GM21381 (cell line): Measurements from ENCODE around the gene IQSEC1.

Source experiments
- ATAC-seq: cut with Tn5 transposase; IDR thresholded peaks from one replicate; pipeline ENCODE4 v1.9.1; 2021; ENCODE audit warnings: mild to moderate bottlenecking, moderate library complexity; ENCODE audit not compliant: unreplicated experiment

Gene IQSEC1

DNA sequence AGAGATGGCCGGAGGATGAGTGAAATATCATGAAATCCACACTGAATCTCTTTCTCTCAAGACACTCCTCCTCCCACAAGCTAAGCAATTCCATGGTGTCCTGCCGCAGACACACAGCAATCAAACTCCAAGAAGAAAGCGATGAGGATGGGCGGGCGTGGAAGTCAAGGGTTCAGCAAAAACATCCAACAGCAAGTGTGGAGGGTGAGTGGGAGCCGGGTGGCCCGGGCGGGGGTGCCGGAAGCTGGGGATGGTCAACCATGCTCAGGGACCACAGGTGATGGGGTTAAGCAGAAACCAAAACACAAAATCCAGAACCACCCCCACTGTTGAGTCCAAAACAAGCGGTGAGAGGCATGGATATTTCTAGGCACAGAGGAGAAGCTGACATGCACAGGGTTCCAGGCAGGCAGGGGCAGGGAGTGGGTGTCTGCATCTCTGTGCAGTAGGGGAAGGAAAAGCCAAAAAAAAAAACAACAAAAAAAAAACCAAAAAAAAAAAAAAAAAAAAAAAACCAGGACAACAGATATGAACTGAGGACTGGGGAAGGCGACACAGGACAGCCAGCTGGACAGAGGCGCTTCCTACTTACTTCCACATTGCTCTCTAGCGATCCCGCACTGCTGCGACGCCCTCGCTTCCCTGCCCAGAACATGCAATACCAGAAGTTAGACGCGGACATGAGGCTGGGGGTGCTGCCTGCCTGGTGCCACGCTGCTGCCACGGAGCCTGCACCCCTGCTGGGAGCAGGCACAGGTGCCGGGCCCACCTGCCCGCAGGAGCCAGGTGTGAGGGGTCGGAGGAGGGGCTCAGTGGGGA, 170.8 kb downstream of the IQSEC1 start:
- ATAC-seq, result no peak

DNA sequence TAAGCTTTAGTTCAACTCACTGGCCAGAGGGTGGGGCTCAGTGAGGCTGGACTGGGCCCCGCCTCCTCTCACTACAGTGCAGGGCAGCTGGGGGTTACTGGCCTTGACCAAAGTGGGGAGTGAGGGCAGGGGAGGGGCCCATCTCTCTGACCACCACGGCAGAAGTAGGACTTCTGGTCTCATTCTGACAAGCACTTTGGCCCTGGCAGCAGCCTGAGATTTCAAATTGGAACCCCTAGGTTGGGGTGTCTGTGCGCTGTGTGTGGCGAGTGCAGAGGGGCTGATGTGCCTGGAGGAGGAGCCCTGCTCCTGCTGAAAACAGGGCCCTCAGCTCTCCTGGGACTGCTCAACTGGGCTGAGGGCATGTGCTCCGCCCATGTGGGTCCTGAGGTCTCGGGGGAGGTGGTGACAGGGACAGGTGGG, 171.6 kb downstream of the IQSEC1 start:
- no peak for ATAC-seq

GRCh38 chr3:12900885-12901411, 172.3 kb downstream of the IQSEC1 start:
- no peak for ATAC-seq

GRCh38 chr3:12898965-12899755, 174.1 kb downstream of the IQSEC1 start:
- ATAC-seq, result no peak

GRCh38 chr3:12898290-12898964, 174.8 kb downstream of the IQSEC1 start:
- no peak for ATAC-seq

DNA sequence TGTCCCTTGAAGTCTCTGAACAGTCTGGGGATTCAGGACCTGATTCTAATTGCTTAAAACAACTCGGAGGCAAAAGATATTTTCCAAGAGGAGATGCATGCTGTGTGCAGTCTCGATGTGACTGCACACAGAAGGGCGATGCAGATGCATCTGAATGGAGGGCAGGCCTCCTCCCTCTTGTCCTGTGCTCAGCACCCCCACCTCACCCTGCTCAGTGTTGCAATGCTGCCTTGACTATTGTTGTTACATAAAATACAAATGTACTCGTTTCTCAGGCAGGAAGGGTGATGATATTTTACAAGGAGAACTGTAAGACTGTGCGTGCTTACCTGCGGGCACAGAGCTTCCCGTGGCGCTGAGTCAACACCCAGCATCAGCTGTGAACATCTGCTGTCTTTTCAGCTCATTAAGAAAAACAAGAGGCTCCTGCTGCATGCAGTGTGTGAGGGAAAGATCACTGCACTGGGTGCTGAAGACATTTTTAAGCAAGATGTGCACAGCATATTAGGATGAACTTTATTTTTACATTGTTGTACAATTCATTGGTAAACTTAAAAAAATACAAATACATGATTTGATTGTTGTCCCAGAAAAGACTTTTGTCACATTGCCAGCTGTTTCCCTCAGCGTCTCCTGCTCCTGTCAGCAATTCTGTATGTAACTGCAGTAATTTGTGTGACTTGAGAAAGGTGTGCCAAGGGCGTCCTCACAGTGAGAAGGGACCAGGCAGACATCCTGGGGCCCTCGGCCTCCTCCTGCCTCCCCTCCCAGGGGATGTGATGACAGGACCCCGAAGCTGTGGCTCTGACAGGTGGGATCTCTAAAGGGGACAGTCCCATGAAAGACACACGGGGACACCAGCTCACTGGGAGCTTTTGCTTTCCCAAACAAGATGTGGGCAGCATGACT, 175.6 kb downstream of the IQSEC1 start:
- no peak for ATAC-seq

DNA sequence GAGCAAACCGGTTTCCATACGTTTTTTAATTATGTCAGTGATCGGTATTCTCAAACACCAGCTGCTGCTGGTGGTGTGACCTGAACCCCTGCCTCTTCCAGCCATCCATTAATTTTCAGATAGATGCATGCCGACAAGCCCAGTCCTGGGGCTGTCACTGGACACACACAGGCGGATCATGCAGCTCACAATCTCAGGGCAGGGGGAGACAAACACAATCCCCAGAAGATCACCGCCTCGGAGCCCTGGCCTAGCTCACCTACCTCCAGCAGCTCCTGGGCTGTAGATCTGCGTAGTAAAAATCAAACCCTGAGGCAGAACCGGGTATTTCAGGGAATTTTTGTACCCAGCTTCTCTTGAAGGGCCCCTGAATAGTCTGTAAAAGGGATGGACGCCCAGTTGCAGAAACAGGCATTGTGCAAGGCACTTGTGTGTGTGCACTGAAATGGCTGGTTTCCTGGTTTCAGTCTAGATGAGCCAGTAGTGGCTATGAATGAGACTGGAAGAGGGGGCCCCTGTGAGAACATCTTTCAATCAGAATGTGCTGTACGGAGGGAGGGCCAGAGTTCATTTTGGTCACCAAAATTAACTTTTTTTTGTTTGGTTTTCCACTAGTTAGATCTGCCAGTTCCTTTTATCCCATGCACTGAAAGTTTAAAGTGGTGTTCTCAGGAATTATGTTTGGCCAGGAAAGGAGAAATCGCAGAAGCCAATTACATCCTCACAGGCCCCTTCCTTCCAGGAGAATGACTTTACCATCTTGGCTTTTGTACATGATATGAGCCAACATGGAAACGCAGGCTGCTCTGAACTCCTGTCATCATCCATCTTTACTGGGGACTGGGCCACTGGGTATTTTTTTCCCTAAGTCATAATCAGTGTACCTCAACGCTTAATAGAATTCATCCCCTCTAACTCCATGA, 176.9 kb downstream of the IQSEC1 start:
- ATAC-seq, result no peak

GRCh38 chr3:12895391-12896062, 177.7 kb downstream of the IQSEC1 start:
- ATAC-seq, result no peak

DNA sequence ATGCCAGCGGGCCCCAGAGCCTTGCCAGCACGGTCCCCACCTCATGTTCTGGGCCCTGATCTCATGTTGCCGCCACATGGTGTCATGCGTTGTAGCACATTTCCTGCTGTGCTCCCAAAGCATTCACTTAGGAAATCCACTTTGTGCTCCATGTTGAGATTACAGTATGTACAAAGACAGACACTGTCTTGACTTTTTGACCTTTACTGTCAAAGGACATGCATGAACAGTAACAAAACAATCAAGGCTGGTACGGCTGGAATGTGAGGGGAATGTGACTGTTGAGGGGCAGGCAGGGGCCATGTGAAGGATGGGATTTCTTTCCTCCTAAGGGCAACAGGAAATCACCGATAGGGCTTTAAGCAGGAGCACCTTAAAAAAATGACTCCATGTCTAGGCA, 178.6 kb downstream of the IQSEC1 start:
- no peak for ATAC-seq

GRCh38 chr3:12893852-12894251, 179.4 kb downstream of the IQSEC1 start:
- no peak for ATAC-seq

DNA sequence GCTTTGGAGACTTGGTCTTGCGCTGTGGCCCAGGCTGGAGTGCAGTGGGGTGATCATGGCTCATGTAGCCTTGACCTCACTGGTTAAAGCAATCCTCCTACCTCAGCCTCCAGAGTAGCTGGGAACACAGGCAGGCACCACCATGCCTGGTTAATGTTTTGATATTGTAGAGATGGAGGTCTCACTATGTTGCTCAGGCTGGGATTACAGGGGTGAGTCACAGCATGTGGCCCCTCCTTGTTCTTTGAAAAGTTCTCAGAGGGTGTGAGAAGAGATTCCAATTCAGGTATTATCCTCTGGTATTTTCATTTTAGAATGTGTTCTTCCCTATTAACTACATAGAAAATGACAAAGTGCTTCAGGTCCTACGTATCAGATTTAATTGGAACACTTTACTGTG, 180.0 kb downstream of the IQSEC1 start:
- no peak for ATAC-seq

DNA sequence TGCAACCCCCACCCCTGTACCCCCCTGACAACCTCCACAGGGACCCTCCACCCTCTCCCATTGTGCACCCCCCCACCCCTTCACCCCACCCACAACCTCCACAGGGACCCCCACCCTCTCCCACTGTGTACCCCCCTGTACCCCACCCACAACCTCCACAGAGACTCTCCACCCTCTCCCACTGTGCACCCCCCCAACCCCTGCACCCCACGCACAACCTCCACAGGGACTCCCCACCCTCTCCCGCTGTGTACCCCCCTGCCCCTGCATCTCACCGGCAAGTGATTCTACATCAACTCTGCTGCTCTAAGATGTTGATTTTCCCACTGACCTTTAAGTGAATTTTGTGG, 180.4 kb downstream of the IQSEC1 start:
- ATAC-seq, result no peak

GRCh38 chr3:12891985-12892839, 181.0 kb downstream of the IQSEC1 start:
- ATAC-seq, result no peak

DNA sequence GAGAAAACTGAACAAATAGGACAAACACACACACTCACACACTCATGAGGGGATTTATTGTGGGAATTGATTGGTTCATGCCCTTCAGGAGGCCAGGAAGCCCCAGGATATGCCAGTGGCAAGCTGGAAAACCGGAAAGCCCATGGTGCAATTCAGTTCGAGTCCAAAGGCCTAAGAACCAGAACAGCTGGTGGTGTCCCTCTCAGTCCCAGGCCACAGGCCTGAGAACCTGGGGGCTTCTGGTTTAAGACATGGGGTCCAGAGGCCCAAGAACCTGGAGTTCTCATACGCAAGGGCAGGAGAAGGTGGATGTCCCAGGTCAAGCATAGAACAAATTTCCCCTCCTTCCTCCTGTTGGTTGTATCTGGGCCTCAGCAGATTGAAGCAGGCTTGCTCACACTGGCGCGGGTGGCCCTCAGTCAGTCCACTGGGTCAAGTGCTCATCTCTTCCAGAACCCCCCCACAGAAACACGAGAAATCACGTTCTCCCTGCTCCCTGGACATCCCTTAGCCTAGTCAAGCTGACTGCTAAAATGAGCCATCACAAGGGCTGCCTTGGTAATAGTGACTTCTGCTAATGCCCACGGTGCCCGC, 181.7 kb downstream of the IQSEC1 start:
- no peak for ATAC-seq

DNA sequence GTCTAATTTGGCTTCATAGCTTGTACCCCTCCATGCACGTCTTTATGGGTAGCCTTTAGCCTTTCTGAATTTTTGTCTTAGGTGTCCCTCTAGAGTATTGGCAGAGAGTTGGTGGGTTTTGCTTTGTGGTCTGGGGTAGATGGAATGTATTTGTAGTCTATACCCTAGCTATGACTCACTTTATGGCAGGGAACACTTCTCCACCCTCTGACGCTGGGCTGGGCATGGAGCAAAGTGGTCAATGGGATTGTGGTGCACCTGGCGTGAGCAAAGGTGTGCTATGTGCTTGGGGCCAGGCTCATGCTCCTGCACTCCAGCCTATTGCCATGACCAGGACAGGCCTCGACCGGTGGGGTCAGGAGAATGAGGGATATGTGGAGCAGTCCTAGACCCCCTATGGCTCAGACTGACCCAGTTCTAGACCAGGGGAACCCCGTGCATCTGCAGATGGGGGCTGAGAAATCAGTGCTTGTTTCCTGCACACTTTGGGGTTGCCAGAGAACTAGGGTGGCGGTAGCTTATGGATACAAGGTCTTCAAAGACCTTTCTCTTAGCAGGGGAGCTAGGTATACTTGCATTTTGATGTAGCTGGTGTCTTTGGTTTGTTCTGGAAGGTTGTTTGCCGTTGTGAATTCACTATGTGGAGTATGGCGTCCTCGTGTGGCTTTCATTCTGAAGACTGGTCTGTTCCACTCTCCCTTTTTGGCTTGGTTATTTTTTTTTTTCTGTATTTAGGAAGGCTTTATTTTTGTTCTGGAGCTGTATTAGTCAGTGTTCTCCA, 182.4 kb downstream of the IQSEC1 start:
- ATAC-seq, result no peak

DNA sequence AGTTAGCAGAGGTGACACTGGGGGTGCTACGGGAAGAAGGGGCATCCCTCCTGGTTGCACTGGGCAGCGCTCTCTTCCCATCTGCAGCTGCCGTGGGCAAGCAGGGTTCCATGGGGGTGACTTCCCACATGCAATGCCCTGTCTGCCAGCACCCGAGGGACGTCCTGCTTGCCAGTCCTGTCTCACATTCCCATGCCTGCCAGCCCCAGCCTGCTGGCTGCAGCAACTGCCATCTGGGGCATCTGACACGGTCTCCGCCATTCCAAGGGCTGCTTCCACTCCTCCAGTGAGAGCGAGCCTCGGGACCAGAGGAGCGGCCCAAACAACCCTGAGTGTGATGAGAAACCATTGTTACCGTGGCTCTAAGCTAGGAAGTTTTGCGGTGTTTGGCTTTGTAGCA, 186.5 kb downstream of the IQSEC1 start:
- no peak for ATAC-seq
